Esophagus muscularis mucosa (tissue), 3 donors: Measurements from ENCODE around the gene STOML1.

Experiments used
- POLR2A ChIP-seq: fragments of 450-650 bp; IDR thresholded peaks from one replicate; pipeline ENCODE4 v1.6.1; 2017; ENCODE audit warnings: antibody characterized with exemption, moderate library complexity, mild to moderate bottlenecking, low read depth
- TF ChIP-seq, protein P1 (sequence below), 3 experiments: fragments of 200-600 bp in 2 of 3; fragments of 450-650 bp in 1 of 3; sonication (generic) in 2 of 3; IDR thresholded peaks; one replicate each; pipeline ENCODE4 v1.5.1; 2017 to 2019; ENCODE audit warnings: antibody characterized with exemption in 3 of 3, mild to moderate bottlenecking in 2 of 3, moderate library complexity in 1 of 3

DNA sequence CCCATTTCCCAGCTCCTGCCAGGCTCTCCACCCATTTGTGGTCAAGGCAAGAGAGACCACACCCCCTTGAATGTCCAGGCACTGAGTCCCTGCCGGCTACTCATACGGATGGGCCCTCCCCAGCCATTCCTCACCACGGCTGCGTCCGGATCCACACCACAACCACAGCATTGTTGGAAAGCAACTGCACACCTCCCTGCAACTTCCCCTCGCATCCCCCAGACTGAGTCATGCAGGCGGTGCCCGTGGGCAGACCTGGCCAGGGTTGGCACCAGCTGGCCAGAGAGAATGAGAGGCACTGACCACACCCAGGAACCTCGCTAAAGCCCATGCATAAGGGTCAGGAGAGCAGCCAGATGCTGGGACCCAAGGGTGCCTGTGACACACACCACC is 35.4 kb downstream of the STOML1 start:
- TF ChIP-seq, protein P1, sequence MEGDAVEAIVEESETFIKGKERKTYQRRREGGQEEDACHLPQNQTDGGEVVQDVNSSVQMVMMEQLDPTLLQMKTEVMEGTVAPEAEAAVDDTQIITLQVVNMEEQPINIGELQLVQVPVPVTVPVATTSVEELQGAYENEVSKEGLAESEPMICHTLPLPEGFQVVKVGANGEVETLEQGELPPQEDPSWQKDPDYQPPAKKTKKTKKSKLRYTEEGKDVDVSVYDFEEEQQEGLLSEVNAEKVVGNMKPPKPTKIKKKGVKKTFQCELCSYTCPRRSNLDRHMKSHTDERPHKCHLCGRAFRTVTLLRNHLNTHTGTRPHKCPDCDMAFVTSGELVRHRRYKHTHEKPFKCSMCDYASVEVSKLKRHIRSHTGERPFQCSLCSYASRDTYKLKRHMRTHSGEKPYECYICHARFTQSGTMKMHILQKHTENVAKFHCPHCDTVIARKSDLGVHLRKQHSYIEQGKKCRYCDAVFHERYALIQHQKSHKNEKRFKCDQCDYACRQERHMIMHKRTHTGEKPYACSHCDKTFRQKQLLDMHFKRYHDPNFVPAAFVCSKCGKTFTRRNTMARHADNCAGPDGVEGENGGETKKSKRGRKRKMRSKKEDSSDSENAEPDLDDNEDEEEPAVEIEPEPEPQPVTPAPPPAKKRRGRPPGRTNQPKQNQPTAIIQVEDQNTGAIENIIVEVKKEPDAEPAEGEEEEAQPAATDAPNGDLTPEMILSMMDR (IDR thresholded peaks at IDR 0.05) = no peak
- TF ChIP-seq POLR2A = no peak
